Muscle of arm (tissue), 12 donors: Measurements from ENCODE around the gene SPRY2. TPM values are rescaled to one million over a fixed set of nuclear protein-coding genes. Genes with fewer than 3 reads are reported as not detected.

Source experiments
- DNase-seq: peaks from one replicate; pipeline ENCODE4 v3.0.0-alpha.2; 2013
- polyA plus RNA-seq, 12 donors: library from polyadenylated mRNA; unstranded; fragments of 120-200 nt; gene quantifications; one replicate each; pipeline ENCODE4 v1.2.1, GENCODE V29; 2013; ENCODE audit not compliant: insufficient read length in 12 of 12

Gene SPRY2
- polyA plus RNA-seq, 12 donors = 66.2 to 138 (median 87.3) TPM; not detected in 1

- no peak for DNase-seq
These were observed 11.7 kb downstream of the SPRY2 start for GRCh38 chr13:80329250-80329649.

GRCh38 chr13:80319004-80319403 is 21.9 kb downstream of the SPRY2 start:
- DNase-seq = no peak

DNA sequence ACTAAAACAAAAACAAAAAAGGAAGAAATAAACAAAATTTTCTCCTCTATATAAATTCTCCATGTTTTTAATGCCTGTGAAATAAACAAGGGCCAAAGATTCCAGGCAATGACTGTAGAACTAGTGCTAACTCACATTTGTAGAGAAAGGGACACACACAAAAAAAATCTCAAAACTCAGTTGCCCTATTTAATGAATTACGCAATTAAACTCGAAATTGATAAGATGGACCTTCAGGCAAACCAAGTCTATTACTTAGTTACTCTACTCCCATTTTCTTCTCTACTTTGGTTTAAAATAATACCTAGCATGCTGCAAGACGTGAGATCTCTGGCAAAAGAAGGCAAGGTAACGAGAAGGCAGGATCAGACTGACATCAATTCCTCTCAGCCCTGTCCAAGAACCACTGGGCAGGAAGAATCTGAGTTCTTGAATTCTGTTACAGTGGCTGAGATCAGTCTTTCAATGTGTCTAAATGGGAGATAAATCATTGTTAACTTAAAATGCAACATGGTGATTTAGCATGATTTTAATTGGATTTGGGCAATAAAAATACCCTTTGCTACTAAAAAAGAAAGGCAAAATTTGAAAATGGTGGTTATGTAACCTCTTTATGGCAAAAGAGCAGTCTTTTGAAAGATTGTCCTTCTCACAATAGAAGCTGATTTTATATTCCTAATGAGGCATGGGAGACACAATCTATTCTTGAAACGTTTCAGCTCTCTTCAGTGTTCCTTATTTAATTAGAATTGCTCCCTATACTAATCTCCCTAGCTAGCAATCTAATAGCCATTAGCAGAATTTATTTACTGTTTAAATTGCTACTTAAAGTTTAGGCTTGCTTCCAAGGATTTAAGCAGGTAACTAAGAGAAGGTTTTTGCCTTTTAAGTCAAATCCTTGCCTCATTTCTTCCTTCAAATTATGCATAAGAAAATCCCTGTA is 25.9 kb downstream of the SPRY2 start:
- DNase-seq = no peak

DNA sequence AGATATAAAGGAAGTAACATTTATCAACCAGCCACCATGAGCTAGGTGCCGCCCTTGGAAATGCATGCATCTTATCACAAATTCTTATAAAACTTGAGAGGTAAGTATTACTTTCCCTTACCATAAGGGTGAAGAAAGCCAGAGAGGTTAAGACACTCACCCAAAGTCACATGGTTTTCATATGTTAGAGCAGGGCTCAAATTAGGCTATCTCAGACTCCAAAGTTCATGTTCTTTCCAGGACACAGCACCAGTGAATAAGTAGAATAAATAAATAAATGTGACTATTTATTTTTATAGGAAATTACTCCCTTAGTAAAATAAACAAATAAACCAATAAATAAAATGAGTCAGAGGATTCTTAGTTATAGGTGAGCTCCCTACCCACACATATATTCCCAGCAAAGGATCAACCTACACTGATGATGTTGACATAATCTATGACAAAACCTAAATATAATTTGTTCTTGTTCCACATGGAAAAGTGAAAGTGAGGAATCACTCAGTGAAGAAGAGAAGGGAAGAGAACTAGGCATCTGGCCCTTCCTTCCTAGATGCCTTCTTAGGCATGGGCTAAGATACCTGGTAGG is 27.2 kb downstream of the SPRY2 start:
- no peak for DNase-seq

DNA sequence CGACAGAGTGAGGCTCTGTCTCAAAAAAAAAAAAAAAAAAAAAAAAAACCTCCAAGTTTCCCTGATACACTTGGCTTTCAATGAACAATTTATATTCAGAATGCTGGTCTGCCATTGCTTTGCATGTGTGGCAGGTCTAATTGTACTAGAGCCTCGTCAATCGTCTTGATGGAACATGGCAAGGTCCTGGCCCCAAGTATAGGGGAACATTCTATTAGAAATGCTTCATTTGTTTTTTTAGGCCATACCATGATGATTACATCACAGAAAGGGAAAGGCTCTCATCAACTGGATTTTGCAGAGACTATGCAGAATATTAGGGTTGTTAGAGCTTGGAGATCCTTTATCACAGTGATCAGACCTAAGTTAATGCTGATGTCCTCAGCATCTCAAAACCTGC is 28.0 kb downstream of the SPRY2 start:
- no peak for DNase-seq

- DNase-seq = no peak
These were observed 28.8 kb downstream of the SPRY2 start for GRCh38 chr13:80312012-80312704.

DNA sequence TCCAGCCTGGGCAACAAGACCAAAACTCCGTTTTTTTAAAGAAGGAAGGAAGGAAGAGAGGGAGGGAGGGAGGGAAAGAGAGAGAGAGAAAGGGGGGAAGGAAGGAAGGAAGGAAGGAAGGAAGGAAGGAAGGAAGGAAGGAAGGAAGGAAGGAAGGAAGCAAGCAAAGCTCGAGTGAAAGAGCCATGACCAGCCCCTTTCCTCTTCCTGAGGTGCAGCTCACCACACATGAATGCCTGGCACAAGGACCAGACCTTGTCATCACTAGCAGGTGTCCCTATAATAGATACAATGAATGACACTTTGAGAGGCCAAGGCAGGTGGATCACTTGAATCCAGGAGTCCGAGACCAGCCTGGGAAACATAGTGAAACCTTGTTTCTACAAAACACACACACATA is 31.0 kb downstream of the SPRY2 start:
- DNase-seq = no peak

- no peak for DNase-seq
These were observed 33.4 kb downstream of the SPRY2 start for GRCh38 chr13:80307401-80307987.

DNA sequence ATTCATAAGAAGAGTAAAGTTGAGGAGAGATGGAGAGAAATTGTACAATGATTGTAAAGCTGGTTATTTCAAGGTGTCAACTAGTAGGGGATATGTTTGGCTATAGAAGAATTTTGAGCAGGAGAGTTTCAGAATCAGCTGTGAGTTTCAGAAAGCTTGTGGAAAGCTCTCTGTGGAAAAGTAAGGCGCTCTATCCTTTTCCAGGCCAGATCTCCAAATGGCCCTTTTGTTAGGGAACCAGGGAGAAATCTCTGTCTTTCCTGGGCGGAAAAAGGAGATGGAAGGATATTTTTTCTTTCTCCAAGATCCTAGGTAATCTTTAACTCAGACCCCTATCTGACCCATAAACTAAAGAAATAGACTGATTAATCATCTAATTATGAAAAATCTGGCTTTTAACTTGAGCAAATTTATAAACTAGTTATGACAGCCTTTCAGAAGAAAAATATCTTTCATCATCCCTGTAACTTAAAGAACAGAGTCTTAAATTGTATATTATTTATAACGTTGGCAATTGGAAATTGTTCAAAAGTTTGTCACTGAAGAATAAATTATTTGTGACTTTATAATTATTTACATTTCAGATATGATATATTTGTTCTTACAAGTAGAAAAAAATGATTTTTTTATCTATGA is 34.5 kb downstream of the SPRY2 start:
- no peak for DNase-seq

- peak; percentile 7 for DNase-seq
These were observed 35.2 kb downstream of the SPRY2 start for GRCh38 chr13:80305737-80306136.

DNA sequence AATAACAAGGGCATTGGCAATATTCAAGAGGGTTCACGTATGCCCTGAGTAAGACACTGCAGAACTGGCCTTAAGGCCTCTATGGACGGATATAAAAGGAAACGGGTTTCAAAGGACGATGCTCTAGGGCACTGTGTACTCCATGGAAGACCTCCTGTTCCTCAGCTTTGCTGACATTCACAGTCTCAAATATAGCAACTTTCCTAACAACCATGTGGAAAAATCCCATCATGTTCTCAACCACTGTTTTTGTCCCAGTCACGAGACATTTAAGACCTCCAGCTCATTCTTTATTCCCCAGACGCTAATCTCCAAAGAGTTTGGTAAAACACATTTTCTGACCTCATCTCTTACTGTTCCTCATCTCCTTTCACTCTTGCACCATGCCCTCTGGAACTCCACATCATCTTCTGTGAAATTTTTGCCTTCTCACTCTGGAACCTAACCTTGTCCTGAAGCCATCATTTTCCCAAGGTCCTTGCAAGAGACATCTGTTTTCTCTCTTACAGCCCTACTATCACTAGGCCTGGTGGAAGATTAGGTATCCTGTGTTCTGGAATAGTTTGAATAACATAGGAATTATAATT is 37.6 kb downstream of the SPRY2 start:
- DNase-seq = no peak

DNA sequence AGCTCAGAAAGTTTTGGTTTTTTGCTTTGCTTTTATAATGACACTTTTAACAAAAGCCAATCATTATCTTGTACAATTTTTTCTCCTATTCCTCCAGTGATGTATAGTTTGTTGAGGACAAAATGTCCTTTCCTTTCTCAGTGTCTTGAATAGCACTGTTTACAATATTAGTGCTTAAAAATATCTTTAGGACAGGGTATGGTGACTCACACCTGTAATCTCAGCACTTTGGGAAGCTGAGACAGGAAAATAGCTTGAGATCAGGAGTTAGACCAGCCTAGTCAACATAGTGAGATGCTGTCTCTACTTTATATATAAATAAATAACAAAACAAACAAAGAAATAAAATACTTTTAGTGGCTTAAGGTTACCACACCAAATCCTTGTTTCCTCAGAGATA is 41.9 kb downstream of the SPRY2 start:
- DNase-seq = no peak

GRCh38 chr13:80297503-80297902 is 43.4 kb downstream of the SPRY2 start:
- no peak for DNase-seq

- DNase-seq = no peak
These were observed 43.8 kb downstream of the SPRY2 start for GRCh38 chr13:80297094-80297493.

GRCh38 chr13:80296638-80297037 is 44.3 kb downstream of the SPRY2 start:
- no peak for DNase-seq

- DNase-seq = no peak
These were observed 50.3 kb downstream of the SPRY2 start for GRCh38 chr13:80290591-80290990.
